GM23338 (cell line): ENCODE data around the gene AGBL4. TPM values are rescaled to one million over a fixed set of nuclear protein-coding genes. Genes with fewer than 3 reads are reported as not detected.

Experiments
- ATAC-seq: fragments of 200-7000 bp; cut with Tn5 transposase; 3 replicates; pipeline ENCODE4 v1.9.1; 2020
- DNase-seq: peaks from one replicate; pipeline ENCODE4 v3.0.0-alpha.2; 2015; ENCODE audit warnings: low spot score
- H2AFZ ChIP-seq: fragments of 200-600 bp; sonication (generic); 2 replicates; pipeline ENCODE4 v1.8.0; 2016; ENCODE audit warnings: antibody characterized with exemption, mild to moderate bottlenecking, moderate library complexity
- H3F3A ChIP-seq: fragments of 200-600 bp; sonication (generic); replicated peaks from 2 replicates; pipeline ENCODE4 v1.8.0; 2017; ENCODE audit warnings: antibody characterized with exemption, mixed run types, low read depth
- H3K27ac ChIP-seq: fragments of 200-600 bp; sonication (generic); 2 replicates; pipeline ENCODE4 v1.6.1; 2016; ENCODE audit warnings: low read depth
- H3K27me3 ChIP-seq: fragments of 200-600 bp; sonication (generic); 2 replicates; pipeline ENCODE4 v1.8.0; 2016; ENCODE audit warnings: mild to moderate bottlenecking, mixed run types, moderate library complexity; ENCODE audit not compliant: insufficient read depth
- H3K36me3 ChIP-seq: fragments of 200-600 bp; sonication (generic); 2 replicates; pipeline ENCODE4 v1.8.0; 2016; ENCODE audit warnings: mild to moderate bottlenecking; ENCODE audit not compliant: insufficient read depth
- H3K4me1 ChIP-seq: fragments of 200-600 bp; sonication (generic); 2 replicates; pipeline ENCODE4 v1.8.0; 2016; ENCODE audit warnings: mild to moderate bottlenecking, moderate library complexity; ENCODE audit not compliant: insufficient read depth
- H3K4me2 ChIP-seq: fragments of 200-600 bp; sonication (generic); 2 replicates; pipeline ENCODE4 v1.7.1; 2017; ENCODE audit warnings: mixed run types
- H3K4me3 ChIP-seq: fragments of 200-600 bp; sonication (generic); 2 replicates; pipeline ENCODE4 v1.6.1; 2016; ENCODE audit warnings: mixed run types
- H3K79me2 ChIP-seq: fragments of 200-600 bp; sonication (generic); replicated peaks from 2 replicates; pipeline ENCODE4 v1.8.0; 2017; ENCODE audit warnings: mild to moderate bottlenecking; ENCODE audit not compliant: insufficient read depth
- H3K9me2 ChIP-seq: fragments of 200-600 bp; sonication (generic); 2 replicates; pipeline ENCODE4 v1.8.0; 2017; ENCODE audit not compliant: insufficient read depth
- H4K20me1 ChIP-seq: fragments of 200-600 bp; sonication (generic); replicated peaks from 2 replicates; pipeline ENCODE4 v1.8.0; 2017; ENCODE audit warnings: mild to moderate bottlenecking; ENCODE audit not compliant: insufficient read depth
- H3K27ac Mint-ChIP-seq: 2 replicates; pipeline ENCODE4 v1.8.0; 2020; ENCODE audit warnings: inconsistent platforms, mild to moderate bottlenecking, moderate library complexity, mixed read lengths
- H3K27me3 Mint-ChIP-seq: 3 replicates; pipeline ENCODE4 v1.8.0; 2022; ENCODE audit warnings: low read depth, mild to moderate bottlenecking, moderate library complexity, mixed read lengths, inconsistent platforms; ENCODE audit not compliant: insufficient read depth, poor library complexity
- H3K36me3 Mint-ChIP-seq: 3 replicates; pipeline ENCODE4 v1.8.0; 2021; ENCODE audit warnings: low read depth, mild to moderate bottlenecking, inconsistent platforms, moderate library complexity, mixed read lengths
- H3K4me1 Mint-ChIP-seq: 3 replicates; pipeline ENCODE4 v1.8.0; 2020; ENCODE audit warnings: mild to moderate bottlenecking, inconsistent platforms, mixed read lengths
- H3K4me3 Mint-ChIP-seq: 3 replicates; pipeline ENCODE4 v1.8.0; 2021; ENCODE audit warnings: moderate library complexity, mild to moderate bottlenecking, inconsistent platforms, mixed read lengths
- H3K9me3 Mint-ChIP-seq: 3 replicates; pipeline ENCODE4 v1.8.0; 2020; ENCODE audit warnings: moderate library complexity, mild to moderate bottlenecking, inconsistent platforms, mixed read lengths
- CREB1 ChIP-seq: fragments of 250-450 bp; sonication (Bioruptor Pico); IDR thresholded peaks from 2 replicates; pipeline ENCODE4 v1.5.0; 2020; ENCODE audit warnings: low read depth, mild to moderate bottlenecking, moderate library complexity
- CTCF ChIP-seq, 2 experiments: fragments of 200-600 bp in 1 of 2; sonication (generic) in 1 of 2; conservative IDR thresholded peaks; 2 replicates each; pipeline versions ENCODE4 v1.5.1 to v1.6.1; 2016 to 2017; ENCODE audit warnings: antibody characterized with exemption in 2 of 2, low read depth in 2 of 2, mild to moderate bottlenecking in 2 of 2, moderate library complexity in 1 of 2
- ETS1 ChIP-seq: IDR thresholded peaks from 2 replicates; pipeline ENCODE4 v1.6.1; 2016; ENCODE audit warnings: antibody characterized with exemption
- EZH2 ChIP-seq: fragments of 200-600 bp; sonication (generic); IDR thresholded peaks from one replicate; pipeline ENCODE4 v1.8.0; 2017; ENCODE audit warnings: antibody characterized with exemption, mild to moderate bottlenecking, low read depth; ENCODE audit not compliant: unreplicated experiment
- EZH2phosphoT487 ChIP-seq: fragments of 200-600 bp; sonication (generic); IDR thresholded peaks from one replicate; pipeline ENCODE4 v1.8.1; 2018; ENCODE audit warnings: antibody characterized with exemption; ENCODE audit not compliant: unreplicated experiment
- JUNB ChIP-seq: IDR thresholded peaks from one replicate; pipeline ENCODE4 v1.6.1; 2016; ENCODE audit warnings: antibody characterized with exemption; ENCODE audit not compliant: unreplicated experiment
- NANOG ChIP-seq: IDR thresholded peaks from 2 replicates; pipeline ENCODE4 v1.6.1; 2016; ENCODE audit warnings: antibody characterized with exemption, borderline replicate concordance
- POLR2AphosphoS5 ChIP-seq: IDR thresholded peaks from 2 replicates; pipeline ENCODE4 v1.6.1; 2016; ENCODE audit warnings: antibody characterized with exemption, low read depth
- REST ChIP-seq: IDR thresholded peaks from one replicate; pipeline ENCODE4 v1.6.1; 2018; ENCODE audit warnings: antibody characterized with exemption; ENCODE audit not compliant: unreplicated experiment
- STAT1 ChIP-seq: IDR thresholded peaks from one replicate; pipeline ENCODE4 v1.6.1; 2016; ENCODE audit warnings: antibody characterized with exemption; ENCODE audit not compliant: unreplicated experiment
- ZNF114 ChIP-seq: fragments of 250-450 bp; sonication (Bioruptor Pico); IDR thresholded peaks from 2 replicates; pipeline ENCODE4 v1.5.0; 2020; ENCODE audit warnings: mild to moderate bottlenecking, moderate library complexity
- ZNF331 ChIP-seq: fragments of 250-450 bp; sonication (Bioruptor Pico); IDR thresholded peaks from 2 replicates; pipeline ENCODE4 v1.5.0; 2020; ENCODE audit warnings: low read depth, mild to moderate bottlenecking, moderate library complexity
- ZNF462 ChIP-seq: fragments of 250-450 bp; sonication (Bioruptor Pico); IDR thresholded peaks from 2 replicates; pipeline ENCODE4 v1.5.0; 2020; ENCODE audit warnings: mild to moderate bottlenecking, moderate library complexity
- polyA plus RNA-seq: library from polyadenylated mRNA; unstranded; fragments of >200 nt; fragmentation: Nextera tagmentation; extraction: Ambion mirVana; gene quantifications from 2 replicates; pipeline ENCODE4 v1.2.1, GENCODE V29; 2016
- total RNA-seq: library from RNA; depleted of rRNA; stranded (reverse); fragments of >200 nt; shearing (Covaris generic); gene quantifications from 2 replicates; pipeline ENCODE4 v1.2.3, GENCODE V29; 2014

AGBL4 gene
- total and polyA plus RNA-seq, 2 experiments from 2014 or later: 0.91 to 1.5 TPM

- no peaks in the 10 kb centered on the region for H3K27me3 Mint-ChIP-seq
- no peaks in the 10 kb centered on the region for H3K79me2 ChIP-seq
- no peak overlapping the region for H3K27ac Mint-ChIP-seq
- H3K27ac ChIP-seq: no peak overlapping the region
- H3K4me1 ChIP-seq: no peaks in the 10 kb centered on the region
- no peak overlapping the region for H2AFZ ChIP-seq
- no peaks in the 10 kb centered on the region for H3K9me2 ChIP-seq
- TF ChIP-seq POLR2AphosphoS5 (no peak), EZH2 (no peak), ZNF462 (CRISPR knock-in tag) (no peak), NANOG (no peak), ZNF114 (CRISPR knock-in tag) (no peak), ETS1 (no peak), STAT1 (no peak), CTCF (conservative IDR thresholded peaks at IDR 0.05; ENCODE audit: low read depth in 2 of 2) (no peak), EZH2phosphoT487 (no peak), ZNF331 (CRISPR knock-in tag) (no peak), CREB1 (CRISPR knock-in tag) (no peak), JUNB (no peak), REST (no peak)
- no peaks in the 10 kb centered on the region for H3K27me3 ChIP-seq
- H4K20me1 ChIP-seq: no peaks in the 10 kb centered on the region
- DNase-seq: no peak
- no peak overlapping the region for H3K4me2 ChIP-seq
- no peaks in the 10 kb centered on the region for H3K4me1 Mint-ChIP-seq
- no peak overlapping the region for H3K4me3 Mint-ChIP-seq
- H3K9me3 Mint-ChIP-seq: peaks cover 51% of the 10 kb centered on the region
- no peak for ATAC-seq
- H3F3A ChIP-seq: no peaks in the 10 kb centered on the region
- H3K36me3 Mint-ChIP-seq: no peaks in the 10 kb centered on the region; the same call in 2 of the 3 replicates
- H3K36me3 ChIP-seq: no peaks in the 10 kb centered on the region
- H3K4me3 ChIP-seq: no peak overlapping the region
Measured at GRCh38 chr1:48999321-48999720, 1024.4 kb downstream of the AGBL4 start.
